ENCODE measurements around the gene EDC4. TPM values are rescaled to one million over a fixed set of nuclear protein-coding genes. Genes with fewer than 3 reads are reported as not detected.
A peak's percentile ranks its signal among the peaks of the same experiment; 100 is the strongest.

The EDC4 gene
- total RNA-seq, 1 experiment from 2014 or later = 106 TPM

- Mint-ChIP-seq H3K4me1 (peaks cover 8% of the 10 kb centered on the region in 2 experiments), H3K4me3 (peak overlapping the region; percentile 85 to 90), H3K9me3 (no peaks in the 10 kb centered on the region), H3K27me3 (ENCODE audit: low read depth) (peaks cover 3% of the 10 kb centered on the region), H3K36me3 (ENCODE audit: insufficient read depth in 1 of 3, low read depth in 3 of 3) (peaks cover 20 to 34% (median 33%) of the 10 kb centered on the region in 3 experiments; a peak in 6 of 7 replicates), H3K27ac (peak overlapping the region in 1 of 3 experiments; percentile 27; a peak in 2 of 7 replicates)
- Histone ChIP-seq H4K8ac (replicated peaks; ENCODE audit: insufficient read length, low read depth, low read length) (no peak overlapping the region), H3K23me2 (ENCODE audit: insufficient read length, low read depth, low read length, poor library complexity, severe bottlenecking) (peaks cover 5% of the 10 kb centered on the region), H3K14ac (ENCODE audit: insufficient read depth, low read length) (no peak overlapping the region), H3K27ac (ENCODE audit: insufficient read length, low read depth, low read length) (no peak overlapping the region), H3K56ac (ENCODE audit: insufficient read length, low read depth, low read length) (no peak overlapping the region), H3K18ac (ENCODE audit: insufficient read length, low read depth, low read length) (no peak overlapping the region), H3K79me1 (ENCODE audit: insufficient read depth, low read depth, low read length, poor library complexity, severe bottlenecking) (no peaks in the 10 kb centered on the region), H2BK20ac (ENCODE audit: low read depth, low read length, poor library complexity, severe bottlenecking) (no peak overlapping the region), H4K5ac (ENCODE audit: insufficient read length, low read depth, low read length) (no peak overlapping the region), H2AFZ (ENCODE audit: low read length) (no peak overlapping the region), H4K20me1 (ENCODE audit: control insufficient read depth, insufficient read depth, insufficient read length) (no peaks in the 10 kb centered on the region), H3K9me3 (ENCODE audit: control insufficient read depth, low read depth, low read length) (no peaks in the 10 kb centered on the region), H3K27me3 (ENCODE audit: insufficient read depth, low read length) (no peaks in the 10 kb centered on the region), H3K9ac (ENCODE audit: extremely low read depth, insufficient read length, low read length) (peak overlapping the region; percentile 82), H2BK5ac (ENCODE audit: insufficient read length, low read length) (no peak overlapping the region), H3K23ac (ENCODE audit: insufficient read length, low read depth, low read length) (no peak overlapping the region), H2AK5ac (ENCODE audit: insufficient read length, low read length) (no peak overlapping the region), H3K79me2 (ENCODE audit: insufficient read depth, low read length) (no peaks in the 10 kb centered on the region), H3K4ac (ENCODE audit: low read depth, low read length) (no peak overlapping the region), H4K91ac (ENCODE audit: insufficient read length, low read depth, low read length) (no peak overlapping the region), H2BK15ac (ENCODE audit: low read depth, low read length) (no peak overlapping the region), H2BK120ac (ENCODE audit: low read depth, low read length, poor library complexity, severe bottlenecking) (no peak overlapping the region), H3K4me2 (ENCODE audit: insufficient read depth, insufficient read length, low read length) (peak overlapping the region; percentile 94), H3T11ph (ENCODE audit: low read length) (no peak overlapping the region), H2BK12ac (ENCODE audit: insufficient read length, low read depth, low read length) (no peak overlapping the region), H3K4me1 (ENCODE audit: insufficient read depth, low read length) (no peaks in the 10 kb centered on the region; the same call in 1 of the 2 replicates)
- no peak for TF ChIP-seq CTCF (conservative IDR thresholded peaks at IDR 0.05)
- WGBS (ENCODE audit: extremely low coverage, insufficient read length, low lambda C conversion rate) = no CpG with 5 or more reads among the region's 49 CpGs
- DNase-seq = peak; percentile 93
Measured at GRCh38 chr16:67833415-67834241, 39.2 kb upstream of the EDC4 start.

Data from H9 (cell line).